Medulla oblongata (tissue), 1 donor: ENCODE measurements around the gene ATRN.
A peak's percentile ranks its signal among the peaks of the same experiment; 100 is the strongest.
"Not testable (repeated sequence)": the region's sequence is repeated elsewhere in the genome, so short reads cannot be mapped to it uniquely, and the experiment has no call there.

Experiments
- DNase-seq: peaks from one replicate; pipeline ENCODE4 v3.0.0-alpha.2; 2015; ENCODE audit errors: extremely low spot score

The ATRN gene

DNA sequence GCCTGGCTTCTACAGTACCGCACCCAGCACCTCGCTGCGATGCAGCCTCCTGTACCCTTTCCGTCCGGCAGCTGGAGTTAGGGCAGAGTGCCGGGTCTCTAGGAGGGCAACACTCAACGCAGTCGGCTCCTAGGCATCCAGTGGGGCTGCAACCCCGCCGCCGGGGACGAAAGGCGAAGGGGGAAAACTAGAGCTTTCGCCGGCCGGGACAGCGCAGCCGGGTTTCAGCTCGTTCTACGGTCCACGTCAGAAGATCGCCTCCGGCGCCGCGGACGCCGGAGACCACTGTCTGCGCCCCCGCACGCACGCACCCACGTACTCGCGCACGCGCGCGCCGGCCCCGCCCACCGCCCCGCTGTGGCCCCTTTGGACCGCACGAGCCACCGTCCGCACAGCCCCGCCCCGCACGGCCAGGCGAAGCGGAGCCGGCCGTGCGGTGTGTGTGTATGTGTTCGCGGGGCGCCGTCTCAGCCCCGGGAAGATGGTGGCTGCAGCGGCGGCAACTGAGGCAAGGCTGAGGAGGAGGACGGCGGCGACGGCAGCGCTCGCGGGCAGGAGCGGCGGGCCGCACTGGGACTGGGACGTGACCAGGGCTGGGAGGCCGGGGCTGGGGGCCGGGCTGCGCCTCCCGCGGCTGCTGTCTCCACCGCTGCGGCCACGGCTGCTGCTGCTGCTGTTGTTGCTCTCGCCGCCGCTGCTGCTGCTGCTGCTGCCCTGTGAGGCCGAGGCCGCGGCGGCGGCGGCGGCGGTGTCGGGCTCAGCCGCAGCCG lies at the start of gene ATRN:
ATRN (plus strand) TSS at position 392 of the 770 bp plus-strand sequence; CDS start at position 482, 90 bp downstream.
- DNase-seq, result peak; percentile 78

DNA sequence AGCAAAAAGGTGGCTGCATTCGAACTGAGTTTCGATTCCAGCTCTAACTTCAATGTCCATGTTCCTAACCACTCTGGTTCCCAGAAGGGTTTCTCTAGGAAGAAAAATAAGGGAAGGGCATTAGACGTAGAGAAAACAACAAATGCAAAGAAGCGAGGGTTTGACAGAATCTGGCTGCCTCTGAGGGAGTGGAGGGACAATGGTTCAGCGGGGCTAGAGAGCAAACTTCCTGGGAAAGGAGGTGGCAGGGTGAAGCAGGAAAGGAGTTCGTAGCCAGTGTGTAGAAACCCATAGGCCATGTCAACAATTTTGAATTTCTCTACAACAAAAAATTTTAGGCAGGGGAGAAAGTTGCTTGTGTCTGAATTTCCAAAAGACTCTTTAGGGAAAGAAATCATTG lies 48.8 kb upstream of the ATRN start:
- DNase-seq, result no peak

DNA sequence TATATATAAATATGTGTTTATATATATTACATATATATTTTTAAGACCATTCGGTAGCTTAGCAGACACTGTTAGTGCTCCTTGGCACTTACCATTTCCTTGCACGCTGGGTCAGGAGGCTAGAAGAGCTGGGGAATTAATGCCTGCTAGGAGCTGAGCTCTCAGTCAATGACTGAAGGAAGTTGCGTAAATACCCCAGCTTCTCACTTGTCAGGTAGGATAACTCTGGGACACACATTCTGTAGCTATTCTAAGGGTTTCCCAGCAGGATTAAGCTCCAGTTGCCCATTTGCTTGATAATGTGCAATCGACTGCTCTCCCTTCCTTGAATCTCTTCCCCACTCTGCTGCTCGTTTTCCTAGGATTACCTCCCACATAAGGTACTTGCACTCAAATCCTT lies 47.7 kb upstream of the ATRN start:
- no peak for DNase-seq

DNA sequence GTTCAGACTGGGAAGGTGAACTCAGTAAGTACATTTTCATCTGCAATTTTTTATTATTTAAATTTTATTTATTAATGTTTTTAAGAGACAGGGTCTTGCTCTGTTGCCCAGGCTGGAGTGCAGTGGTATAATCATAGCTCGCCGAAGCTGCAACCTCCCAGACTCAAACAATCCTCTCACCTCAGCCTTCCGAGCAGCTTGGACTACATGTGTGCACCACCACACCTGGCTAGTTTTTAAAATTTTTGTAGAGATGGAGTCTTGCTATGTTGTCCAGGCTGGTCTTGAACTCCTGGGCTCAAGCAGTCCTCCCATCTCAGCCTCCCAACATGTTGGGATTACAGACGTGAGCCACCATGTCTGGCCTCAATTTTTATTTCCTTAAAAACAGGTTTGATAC lies 44.1 kb upstream of the ATRN start:
- not testable (repeated sequence) for DNase-seq

DNA sequence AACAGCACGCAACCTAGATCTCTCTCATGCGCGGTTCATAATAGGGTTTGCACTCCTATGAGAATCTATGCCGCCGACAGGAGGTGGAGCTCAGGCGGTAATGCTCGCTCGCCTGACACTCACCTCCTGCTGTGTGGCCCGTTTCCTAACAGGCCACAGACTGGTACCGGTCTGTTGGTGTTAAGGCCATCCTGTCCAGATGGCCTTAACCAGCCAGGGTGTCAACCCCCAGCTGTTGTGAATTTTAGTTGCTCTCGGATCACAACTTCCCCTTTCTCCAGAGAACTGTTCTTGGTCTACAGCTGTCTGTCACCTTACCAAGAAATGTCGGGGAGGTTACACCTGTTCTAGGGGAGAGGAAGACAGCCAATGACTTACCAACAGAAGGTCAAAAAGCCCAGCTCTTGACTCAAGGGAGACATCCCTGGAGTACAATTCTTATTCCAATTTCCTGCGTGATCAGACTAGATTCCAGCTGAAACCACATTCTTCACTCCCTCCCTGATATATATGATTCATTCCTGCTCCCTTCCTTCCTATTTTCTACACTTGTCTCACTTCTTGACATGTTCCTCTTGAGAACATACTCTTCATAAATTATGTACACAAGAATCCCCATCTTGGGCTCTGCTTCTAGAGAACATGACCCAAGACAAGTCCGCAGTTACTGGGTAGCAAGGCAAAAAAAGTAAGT lies 40.3 kb upstream of the ATRN start:
- DNase-seq, result peak; percentile 33

DNA sequence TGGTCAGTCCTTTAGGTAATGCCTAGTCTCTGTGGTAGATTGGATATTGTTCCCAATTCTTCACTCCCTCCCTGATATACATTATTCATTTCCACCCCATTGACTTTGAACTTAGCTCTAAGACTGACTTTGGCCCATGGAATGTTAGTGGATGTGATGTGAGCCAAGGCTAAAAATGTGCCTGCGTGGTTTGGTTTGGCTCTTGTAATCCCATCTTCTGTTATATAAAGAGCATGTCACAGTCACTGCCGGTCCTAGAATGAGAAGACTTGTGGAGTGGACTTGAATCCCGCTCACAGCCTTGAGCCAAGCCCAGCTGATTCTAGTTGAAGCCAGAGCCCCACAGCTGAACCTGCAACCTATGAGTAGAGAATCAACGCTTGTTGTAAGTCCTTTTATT lies 39.7 kb upstream of the ATRN start:
- DNase-seq, result no peak

DNA sequence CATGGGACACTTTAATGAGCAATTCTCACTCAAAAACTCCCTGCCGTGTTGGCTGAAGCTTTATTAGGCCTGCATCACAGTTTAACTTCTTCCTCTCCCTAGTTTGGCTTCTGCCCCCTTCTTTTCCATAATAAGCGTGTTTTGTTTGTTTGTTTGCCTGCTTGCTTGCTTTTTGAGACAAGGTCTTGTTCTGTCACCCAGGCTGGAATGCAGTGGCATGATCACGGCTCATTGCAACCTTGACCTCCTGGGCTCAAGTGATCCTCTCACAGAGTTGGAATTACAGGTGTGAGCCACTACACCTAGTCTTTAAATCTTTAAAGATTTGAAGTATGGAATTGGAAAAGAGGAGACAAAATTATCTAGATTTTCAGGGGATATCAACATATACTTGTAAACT lies 38.0 kb upstream of the ATRN start:
- DNase-seq, result no peak

DNA sequence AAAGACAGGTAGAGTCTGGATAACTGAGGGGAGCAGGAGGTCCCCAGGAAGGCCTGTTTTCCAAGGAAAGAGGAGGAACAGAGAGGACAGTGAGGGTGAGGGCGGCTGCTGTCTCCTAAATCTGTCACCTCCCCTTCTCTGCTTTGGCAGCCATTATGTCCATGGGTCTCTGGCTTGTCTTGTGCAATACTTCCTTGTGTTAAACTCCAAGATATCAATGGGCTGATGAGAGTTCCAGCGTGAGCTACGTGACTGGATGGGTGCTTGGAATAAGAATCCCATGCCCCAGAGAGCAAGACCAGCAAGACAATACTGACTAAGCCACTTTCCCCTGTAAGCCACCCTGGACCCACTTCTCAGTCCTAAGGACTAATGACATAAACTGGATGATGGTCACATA lies 37.1 kb upstream of the ATRN start:
- DNase-seq, result no peak

DNA sequence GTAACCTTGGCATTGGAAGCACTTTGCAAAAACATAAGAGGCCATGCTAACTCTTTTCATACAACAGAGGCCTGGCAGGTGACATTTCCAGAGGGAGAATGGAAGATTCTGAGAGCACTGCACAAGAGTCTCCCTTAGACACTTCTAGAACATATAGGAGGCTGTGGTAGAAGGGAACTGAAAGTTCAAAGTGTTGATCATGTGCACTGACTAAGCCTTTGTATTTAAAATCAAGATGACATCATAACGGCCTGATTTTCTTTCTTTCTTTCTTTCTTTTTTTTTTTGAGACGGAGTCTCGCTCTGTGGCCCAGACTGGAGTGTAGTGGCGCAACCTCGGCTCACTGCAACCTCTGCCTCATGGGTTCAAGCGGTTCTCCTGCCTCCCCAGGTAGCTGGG lies 36.6 kb upstream of the ATRN start:
- DNase-seq, result no peak

DNA sequence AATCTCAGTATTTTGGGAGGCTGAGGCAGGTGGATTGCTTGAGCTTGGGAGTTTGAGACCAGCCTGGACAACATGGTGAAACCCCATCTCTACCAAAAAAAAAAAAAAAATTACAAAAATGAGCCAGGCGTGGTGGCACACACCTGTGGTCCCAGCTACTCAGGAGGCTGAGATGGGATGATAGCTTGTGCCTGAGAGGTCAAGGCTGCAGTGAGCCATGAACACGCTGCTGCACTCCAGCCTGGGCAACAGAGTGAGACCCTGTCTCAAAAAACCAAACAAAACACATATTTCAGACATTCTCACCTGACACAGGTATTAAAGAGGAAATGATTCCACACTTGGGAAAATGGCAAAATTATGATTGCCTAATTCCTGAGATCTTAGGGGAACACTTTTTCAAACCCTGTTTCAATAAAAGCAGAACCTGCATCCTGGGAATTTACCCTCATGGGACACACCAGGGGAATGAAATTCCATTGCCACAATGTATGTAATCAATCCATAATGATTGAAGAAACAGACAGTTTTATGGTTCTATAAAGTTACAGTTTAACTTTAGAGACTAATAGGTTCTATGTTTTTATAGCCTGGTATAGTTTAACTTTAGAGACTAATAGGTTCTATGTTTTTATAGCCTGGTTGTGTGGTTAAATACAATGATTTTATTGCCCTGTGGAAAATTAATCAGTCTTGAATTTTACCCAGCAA lies 33.8 kb upstream of the ATRN start:
- DNase-seq, result no peak

DNA sequence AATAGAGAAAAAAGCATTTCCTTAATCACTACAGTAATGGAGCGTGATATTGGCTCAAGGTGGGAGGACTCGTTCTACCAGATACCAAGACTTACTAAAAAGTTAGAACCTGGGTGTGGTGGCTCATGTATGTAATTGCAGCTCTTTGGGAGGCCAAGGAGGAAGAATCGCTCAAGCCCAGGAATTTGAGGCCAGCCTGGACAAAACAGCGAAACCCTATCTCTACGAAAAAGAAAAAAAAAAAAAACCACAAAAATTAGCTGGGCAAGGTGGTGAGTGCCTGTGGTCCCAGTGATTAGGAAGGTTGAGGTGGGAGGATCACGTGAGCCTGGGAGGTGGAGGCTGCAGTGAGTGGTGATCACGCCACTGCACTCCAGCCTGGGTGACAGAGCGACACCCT lies 24.0 kb upstream of the ATRN start:
- no peak for DNase-seq

DNA sequence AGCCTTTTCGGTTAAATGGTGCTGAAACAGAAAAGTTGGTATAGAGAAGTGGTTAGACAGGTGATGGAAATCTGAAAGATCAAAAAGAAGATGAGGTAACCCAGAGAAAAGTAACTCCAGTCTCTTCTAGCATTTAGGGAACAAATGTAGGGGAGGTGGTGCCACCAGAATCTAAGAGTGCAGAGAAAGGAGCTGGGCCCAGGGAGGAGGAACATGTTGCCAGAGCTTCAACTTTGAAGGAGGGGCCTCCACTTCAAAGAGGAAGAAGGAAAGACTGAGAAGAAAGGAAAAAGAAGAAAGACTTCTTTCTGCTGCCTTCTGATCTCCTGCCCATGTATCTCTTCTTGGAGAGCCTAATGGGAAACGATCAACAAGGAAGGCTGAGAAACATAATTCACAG lies 23.5 kb upstream of the ATRN start:
- no peak for DNase-seq

DNA sequence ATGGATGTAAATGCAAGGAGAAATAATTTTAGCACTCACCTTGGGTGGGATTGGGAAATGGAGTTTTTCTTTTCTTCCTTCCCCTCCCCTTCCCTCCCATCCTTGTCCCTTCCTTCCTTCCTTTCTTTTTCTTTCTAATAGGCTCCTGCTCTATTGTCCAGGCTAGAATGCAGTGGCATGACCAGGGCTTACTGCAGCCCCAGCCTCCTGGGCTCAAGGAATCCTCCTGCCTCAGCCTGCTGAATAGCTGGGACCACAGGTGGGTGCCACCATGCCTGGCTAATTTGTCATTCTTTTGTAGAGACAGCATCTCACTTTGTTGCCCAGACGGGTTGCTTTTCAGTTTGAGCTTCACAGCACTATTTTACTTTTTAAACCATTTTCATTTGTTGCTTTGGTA lies 21.5 kb upstream of the ATRN start:
- no peak for DNase-seq

DNA sequence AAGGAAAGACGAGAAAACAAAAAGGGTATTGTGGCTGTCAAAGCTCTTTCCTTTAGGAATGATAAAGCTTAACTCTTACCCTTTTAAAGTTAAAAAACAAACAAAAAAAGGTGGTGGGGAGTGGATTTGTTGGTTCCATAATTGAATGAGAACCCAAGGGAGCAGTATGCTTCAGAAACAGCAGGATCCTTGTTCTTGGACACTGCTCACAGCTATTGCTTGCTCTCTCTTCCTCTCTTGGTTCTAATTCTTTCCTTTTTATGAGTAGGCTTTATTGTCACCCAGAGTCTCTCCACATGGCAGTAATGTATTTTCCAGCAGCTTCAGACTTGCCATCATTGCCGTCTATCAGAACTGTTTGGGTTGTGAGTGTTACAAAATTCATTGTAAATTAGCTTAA lies 18.7 kb upstream of the ATRN start:
- no peak for DNase-seq

DNA sequence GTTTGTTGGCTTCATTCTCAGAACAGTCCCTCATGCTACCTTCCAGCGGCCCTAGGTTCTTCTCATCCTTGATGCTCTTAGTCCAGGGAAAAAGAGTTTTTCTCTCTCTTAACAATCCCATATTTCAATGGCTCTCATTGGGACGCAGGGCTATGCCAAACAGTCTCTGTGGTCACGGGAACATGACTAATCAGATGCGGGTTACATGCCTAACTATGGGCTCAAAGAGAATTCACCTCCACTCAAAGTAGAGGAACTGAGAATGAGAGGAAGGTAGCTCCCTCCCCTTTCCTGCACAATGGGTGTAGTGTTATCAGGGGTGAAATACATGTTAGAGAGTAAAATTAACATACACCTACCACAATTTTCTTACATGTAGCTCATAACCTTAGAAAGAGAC lies 18.1 kb upstream of the ATRN start:
- DNase-seq, result no peak

DNA sequence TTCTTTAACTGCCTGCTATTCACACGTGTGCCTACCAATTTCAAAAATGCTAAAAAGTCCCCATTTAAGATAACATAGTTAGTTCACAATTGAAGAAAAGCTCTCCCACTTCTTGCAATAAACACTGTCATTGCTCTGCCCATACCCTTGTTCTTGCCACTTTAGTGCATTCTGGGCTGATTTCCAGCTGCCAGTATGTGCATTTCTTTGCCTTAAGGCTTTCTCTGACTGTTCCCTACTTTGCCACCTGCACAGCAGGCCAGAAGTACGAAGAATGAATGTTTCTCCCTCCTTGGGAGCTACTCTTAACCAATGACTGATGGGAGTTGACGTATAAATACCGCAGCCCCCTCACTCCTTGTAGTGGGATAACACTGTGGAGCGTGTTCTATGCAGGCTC lies 16.0 kb upstream of the ATRN start:
- no peak for DNase-seq

DNA sequence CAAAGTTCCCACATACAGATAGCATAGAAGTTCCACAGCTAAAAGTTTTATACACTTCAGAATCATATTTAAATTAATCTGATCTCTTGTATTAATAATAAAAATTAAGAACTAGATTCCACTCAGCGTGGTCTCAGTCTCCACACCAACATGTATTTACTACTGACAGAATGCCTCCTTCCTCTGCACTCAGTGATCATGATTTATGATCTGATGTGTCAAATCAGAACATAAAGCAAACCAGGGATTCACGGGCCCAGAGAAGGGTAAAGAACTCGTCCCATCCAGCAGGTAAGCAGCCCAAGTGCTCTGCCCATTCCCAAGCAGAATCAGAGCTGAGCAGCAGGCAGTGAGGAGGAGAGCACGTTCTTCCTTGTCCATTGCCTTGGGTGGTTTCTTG lies 14.2 kb upstream of the ATRN start:
- no peak for DNase-seq

DNA sequence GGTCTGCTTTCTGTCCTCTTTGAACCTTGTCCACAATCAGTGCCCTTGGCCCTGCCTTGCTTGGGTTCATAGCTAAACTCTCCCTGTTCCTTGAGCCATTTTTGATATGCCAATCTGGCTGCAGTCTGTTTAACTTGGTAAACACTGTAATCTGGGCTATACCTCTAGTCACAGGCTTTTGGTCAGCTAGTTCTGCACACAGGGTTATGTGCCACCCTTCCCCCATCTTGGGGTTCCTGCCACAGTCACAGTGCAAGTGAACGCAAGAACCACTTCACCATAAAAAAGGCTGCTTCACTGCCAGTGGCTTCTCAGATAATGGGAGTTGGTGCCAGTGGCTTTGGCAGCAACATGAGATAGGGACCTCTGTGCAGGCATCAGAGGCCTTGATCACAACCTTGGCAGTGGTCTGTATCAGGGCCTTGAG lies 10.9 kb upstream of the ATRN start:
- DNase-seq, result no peak

DNA sequence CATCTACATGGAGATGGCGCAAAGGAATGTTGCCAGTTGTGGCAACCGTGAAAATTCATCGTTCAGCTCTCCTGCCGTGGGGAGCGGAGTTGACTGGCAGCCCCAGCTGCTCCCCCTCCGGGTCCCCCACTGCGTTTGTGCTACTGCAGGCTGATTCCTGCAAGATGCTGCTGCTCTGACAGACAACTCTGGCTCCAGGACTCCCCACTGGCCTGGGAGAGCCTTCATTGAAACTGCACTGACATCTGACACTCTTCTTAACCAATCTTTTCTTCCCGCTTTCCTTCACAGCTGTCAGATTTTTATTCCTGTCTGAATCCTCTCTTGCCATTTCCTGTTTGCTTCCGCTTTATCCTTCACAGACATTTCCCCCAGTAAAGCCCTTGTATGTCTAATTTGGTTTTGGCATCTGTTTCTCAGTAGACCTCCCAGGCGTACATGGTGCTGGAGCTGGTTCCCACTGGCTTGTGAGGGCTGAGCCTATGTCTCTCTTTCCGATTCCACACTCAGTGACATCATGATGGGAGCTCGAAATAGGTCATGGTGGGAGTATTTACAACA lies 9.5 kb upstream of the ATRN start:
- no peak for DNase-seq

DNA sequence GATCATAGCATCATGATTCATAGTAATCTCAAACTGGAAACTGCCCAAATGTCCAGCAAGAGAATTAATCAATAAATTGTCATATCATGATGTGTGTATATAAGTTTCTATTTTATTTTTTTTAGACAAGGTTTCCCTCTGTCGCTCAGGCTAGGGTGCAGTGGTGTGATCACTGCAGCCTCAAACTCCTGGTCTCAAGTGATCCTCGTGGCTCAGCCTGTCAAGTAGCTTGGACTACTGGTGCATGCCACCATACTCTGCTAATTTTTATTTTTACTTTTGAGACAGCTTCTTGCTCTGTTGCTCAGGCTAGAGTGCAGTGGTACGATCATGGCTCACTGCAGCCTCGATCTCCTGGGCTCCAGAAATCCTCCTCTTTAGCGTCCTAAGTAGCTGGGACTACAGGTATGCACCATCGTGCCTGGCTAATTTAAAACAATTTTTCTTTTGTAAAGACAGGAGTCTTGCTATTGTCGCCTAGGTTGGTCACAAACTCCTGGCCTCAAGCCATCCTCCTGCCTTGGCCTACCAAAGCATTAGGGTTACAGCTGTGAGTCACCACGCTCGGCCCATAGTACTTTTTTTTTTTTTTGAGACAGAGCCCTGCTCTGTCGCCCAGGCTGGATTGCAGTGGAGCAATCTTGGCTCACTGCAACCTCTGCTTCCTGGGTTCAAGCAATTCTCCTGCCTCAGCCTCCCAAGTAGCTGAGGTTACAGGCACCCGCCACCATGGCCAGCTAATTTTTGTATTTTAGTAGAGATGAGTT lies 8.7 kb upstream of the ATRN start:
- no peak for DNase-seq

DNA sequence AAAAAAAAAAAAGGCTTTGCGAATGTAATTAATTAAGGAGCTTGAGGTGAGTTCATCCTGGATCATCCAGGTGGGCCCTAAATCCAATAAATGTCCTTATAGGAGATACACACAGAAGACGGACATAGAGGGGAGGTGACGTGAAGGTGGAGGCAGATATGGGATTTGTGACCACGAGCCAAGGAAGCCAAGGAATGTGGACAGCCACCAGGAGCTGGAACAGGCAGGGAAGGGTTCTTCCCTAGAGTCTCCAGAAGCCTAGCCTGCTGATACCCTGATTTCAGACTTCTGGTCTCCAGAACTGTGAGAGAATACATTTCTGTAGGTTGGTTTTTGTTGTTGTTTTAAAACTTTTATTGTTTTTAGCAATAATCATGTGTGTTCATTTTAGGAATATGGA lies 6.7 kb upstream of the ATRN start:
- DNase-seq, result no peak

DNA sequence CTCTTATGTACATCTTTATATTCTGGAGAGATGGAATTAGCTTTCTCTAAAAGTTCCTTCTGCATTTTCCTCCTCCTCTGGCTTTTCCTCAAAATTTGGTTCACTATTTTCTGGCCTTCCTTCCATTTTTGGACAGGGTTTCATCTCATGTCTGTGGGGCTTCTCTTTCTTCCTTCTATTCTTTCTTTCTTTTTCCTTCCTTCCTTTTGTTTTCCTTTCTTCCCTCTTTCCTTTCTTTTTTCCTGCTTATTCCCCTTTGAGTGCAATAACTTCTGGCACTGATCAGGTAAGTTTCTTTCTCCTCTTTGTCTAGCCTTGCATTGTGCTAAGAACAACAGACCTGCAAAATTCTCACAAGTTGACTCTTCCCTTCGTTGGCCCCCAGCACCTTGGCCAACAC lies 5.5 kb upstream of the ATRN start:
- no peak for DNase-seq
